ENCODE measurements around the gene KCNQ1.
A peak's percentile ranks its signal among the peaks of the same experiment; 100 is the strongest.

KCNQ1 gene

DNA sequence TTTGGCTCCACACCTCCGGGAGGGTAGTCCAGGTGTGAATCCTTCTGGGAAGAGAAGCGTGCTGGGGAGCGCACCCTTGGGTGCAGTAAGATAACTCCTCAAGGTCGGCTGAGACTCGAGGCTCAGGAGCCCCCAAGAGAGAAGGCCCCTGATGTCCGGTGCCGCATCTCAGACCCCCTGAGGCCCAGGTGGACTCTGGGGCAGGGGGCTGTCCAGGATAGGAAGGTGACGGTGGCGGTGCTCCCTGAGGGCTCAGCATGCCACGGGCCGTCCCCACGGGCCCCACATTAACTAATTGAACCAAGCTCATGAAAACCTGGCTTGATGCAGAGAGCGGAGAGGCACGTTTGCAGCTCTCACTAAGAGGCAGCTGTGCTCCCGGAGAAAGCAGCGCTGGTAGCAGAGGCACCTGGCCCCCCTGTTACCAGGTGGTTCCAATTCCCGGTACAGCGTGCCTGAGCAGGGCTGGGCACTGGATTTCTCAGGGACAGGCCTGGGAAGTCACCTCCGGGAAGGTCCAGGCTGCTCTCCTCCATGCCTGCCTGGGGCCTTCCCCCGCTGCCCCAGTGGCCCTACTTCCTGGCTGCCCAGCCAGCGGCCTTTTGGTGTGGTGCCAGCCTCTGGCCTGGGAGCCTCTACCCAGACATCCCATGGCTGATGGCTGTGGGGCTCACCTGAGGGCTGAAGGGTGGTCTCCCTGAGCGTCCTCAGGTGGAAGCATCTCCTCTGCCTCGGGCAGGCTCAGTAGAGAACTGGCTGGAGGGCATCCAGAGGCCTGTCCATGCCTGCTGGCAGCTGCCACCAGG is 1.1 kb downstream of the KCNQ1 start:
- DNase-seq: no peak

DNA sequence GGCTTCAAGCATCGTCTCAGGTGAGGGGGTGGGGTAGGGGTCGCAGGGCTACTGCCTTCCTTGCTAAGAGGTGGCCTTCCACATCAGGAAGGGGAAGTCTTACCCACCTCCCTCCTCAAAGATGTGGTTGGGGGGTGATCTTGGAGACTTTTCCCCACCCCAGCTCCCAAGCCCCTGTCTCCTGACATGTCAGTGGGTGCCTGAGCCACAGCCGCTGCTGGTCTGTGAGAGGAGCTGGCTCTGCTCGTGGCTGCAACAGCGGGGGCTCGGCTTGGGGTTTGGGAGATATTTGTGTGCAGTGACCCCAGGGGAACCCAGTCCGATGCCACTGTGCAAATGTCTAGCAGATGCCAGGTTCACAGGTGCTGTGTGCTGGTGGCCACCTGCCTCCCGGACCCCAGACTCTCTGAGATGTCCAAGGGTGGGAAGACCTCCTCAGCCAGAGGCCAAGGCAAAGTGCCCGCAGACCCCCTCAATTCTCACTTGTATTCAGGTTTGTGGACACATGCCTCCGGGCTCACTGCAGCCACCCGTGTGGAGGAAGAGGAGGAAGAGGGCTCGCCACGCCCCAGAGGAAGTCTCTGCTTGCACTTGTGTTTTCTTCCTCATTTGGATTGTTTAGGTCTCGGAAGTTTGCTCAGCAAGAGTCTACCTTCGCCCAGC is 1.9 kb downstream of the KCNQ1 start:
- peak; percentile 24 to 47 for DNase-seq

DNA sequence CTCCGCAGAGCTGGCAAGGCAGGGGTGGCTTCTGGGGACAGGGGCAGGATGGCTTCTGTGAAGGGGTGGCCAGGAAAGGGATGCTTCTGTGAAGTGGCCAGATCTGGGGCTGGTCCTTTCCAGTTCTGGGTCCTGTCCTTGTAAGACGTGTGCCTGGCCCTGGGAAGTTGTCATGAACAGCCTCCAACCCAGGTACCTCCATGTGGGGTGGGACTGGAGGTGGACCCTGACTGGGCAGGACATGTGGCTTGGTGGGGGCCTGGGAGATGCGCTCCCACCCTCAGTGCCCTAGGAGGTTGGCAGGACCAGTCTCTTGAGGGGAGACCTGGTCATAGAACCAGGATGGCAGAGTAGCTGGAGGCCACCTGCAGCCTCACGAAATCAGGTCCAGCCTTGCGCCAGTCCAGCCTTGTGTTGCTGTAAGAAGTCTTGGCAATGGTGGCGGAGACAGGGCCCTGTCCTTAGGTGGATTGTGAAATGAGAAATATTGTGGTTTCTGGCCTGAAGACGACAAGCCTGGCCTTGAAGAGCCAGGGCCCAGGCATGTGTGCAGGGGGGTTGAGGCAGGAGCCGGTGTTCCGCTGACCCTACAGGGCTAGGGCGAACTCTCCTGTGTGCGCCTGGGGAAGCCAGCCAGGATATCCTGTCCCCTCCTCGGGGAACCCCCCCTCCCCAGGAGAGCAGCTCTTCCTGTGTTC is 2.6 kb downstream of the KCNQ1 start:
- peak in 1 of 2 donors; percentile 16 for DNase-seq

DNA sequence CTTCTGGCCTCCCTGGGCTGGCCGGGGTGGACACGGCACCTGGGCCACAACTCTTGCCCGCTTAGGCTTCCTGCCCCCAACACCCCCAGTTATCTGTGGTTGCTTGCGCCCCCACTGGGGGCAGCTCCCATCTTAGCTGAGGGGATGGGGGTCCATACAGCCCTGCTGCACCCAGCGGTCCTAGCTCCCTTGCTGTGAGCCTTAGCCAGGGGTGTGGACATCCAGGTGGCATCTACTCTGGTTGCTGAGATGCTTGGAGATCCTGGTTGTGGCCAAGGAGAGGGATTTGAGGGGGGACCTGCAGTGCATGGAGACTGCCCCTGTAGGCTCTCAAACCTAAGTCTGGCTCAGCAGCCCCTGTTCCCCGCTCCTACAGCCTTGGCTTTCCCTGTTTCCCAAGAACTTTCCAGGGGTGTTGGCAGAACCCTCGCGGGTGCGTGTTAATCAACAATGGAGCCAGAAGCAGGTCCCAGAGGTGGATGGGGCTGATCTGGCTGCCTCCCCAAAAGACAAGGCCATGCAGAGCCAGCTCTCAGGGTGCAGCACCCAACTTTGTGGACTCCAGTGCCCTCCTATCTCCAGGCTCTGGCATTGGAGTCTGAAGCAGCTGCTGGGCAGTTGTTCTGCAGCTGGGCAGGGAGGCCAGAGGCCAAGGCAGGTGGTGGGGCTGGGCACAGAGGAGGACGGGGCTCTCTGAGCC is 3.3 kb downstream of the KCNQ1 start:
- no peak for DNase-seq

DNA sequence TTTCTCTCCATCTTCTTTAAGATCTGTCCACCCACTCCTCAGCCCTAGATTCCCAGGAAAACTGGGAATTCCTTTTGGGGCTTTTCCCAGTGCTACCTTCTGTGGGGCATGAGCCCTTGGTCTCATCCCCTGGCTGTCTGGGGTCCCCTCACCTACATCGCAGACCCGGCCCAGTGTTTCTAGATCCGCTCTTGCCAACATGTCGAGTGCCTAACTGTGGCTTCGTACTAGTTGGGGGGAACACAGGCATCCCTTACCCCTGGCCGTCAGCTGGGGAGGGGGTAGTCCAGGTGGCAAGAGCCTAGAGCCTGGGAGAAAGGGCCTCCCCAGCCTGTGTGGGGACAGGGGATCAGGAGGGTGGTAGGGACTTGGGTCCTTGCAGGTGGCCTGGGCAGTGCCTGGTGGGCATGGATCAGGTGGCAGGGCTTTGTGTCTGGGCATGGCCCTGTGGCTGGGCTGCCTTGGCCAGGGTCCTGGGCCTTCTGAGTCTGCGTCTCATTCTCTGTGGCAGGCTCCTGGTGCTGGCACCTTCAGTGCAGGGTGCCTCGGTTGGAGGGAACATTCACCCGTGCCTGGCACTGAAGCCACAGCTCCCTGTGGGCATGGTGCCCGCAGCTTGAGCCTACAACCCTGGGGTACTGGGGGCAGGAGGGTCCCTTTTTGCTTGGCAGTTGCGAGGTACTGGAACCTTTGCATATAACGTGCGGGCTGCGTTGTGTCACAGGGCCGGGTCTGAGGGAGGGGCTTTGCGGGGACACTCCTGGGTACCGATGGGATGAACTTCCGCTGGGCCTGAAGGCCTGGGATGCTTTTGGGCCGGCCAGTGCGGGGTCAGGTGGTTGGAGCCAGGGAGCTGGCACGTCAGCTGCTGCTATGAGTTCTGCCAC is 4.1 kb downstream of the KCNQ1 start:
- DNase-seq: no peak

DNA sequence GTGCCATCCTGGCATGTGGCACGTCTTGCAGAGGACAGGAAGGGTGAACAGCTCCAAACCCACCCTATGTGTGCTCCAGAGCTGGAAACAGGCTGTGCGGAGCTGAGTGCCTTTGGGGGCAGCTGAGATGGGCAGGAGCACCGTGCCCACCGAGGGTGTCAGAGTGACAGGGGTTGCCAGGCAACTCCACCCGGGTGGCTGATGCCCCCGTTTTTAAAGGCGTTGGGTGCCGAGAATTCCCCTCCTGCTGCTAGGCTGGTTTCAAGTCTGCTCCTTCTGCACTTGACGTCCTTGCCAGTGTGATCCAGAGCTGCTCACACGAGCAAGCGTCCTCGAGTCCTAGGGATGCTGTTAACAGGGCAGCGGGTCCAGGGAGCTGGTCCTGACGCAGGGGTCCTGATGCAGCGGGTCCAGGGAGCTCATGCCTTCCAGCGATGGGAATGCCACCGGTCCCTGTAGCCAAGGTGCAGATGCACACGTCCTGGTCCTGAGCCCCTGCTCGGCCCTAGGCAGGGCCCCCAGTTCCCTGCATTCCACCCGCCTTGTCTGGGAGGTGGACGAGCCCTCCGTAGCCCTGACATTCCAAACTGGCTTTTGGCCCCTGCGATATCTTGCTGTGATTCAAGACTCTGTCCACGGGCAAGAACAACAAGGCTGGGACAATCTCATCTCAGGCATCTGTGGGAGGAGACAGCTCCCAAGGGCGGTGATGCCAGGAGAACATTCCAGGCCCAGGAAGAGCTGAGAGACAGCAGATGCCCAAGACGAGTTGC is 4.9 kb downstream of the KCNQ1 start:
- DNase-seq: no peak

DNA sequence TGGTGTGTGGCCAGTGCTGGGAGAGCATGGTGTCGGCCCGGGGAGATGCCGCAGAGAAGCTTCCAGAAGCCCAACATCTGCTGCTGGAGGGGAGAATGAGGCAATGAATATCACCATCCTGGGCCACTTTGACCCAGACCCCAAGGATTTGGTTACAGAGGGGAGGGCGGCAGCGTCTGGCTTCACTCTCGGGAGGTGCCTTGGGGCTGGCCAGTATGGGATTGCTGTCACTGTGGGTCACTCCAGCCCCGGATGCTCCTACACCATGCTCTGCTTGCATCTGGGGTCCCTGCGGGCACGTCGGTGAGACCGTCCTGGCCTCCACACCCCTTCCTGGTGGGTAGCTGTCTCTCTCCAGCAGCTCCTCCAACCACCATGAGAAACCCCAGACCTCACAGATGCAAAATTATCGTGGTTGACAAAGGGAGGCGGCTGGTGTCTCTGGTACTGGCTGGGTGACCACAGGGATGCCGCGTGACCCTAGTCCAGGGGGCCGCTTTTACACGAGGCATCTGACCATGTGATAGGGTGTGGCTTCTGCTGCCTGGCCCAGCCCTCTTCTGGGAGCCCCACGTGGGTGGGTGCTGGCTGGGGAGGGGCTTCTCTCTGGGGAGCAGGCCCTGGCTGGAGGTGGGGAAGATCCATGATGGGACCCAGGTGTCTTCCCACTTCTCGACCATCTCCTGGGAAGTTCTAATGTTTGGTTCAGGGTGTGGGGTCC is 5.7 kb downstream of the KCNQ1 start:
- DNase-seq: no peak

DNA sequence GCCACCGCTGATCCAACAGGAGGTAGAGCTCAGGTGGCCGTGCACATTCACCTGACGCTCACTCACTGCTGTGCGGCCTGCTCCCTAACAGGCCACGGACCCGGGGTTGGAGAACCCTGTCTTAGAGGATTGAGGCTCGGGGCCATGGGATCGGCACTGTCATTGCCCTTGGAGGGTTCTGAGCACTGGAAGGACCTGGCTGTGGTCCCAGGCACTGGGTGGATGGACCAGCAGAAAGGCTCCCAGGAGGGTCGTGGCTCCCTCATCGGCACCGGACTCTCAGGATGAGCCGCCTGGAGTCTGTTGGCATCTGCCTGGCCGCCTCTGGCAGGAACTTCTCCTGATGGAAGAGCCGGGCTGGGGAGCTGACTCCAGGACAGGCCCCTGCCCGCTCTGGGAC is 6.5 kb downstream of the KCNQ1 start:
- DNase-seq: no peak

DNA sequence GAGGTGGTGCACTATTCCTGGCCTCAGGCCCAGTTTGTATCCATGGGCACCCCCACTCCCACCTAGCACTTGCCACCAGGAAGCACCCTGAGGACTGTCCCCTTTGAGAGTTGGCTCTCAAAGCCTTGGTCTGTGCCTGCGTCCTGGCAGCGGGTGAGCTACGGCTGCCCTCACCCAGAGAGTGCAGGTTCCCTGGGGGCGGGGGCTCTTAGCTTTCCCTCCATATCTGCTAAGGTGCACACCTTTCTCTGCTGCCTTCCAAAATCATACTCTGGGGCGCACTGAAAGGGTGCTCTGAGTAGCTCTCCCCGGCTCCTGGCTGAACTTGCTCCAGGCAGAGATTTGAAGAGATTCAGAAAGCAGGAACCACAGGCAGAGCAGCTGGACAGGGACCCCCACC is 7.1 kb downstream of the KCNQ1 start:
- DNase-seq: no peak

DNA sequence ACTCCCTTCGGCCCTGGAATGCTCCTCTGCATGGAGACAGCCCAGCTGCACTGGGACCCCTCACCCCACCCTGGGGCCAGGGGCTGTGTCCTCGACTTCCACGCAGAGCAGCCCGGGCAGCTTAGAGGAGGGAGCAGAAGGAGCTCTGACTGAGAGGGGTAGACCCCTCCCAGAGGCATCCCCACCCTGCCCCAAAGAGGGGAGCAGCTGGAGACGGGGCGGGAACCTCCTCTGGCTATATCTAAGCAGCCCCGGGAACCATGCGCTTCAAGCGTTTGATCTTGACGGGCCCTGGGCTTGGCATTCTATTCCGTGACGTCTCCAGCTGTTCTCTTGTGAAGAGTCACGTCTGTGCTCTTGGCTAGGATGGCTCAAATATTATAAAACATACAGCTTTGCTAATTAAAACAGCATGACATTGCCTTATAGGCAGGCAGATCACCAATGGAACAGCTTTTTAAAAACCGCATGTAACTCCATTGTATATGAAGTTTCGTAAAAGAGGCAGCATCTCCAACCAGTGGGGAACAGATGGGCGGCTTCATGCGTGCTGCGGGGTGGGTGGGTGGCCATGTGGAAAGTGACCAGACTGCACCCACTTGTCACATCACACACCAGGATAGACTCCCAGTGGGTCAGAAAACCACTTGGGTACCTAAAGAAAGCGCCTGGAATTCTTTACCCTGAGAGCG is 7.7 kb downstream of the KCNQ1 start:
- DNase-seq: no peak

DNA sequence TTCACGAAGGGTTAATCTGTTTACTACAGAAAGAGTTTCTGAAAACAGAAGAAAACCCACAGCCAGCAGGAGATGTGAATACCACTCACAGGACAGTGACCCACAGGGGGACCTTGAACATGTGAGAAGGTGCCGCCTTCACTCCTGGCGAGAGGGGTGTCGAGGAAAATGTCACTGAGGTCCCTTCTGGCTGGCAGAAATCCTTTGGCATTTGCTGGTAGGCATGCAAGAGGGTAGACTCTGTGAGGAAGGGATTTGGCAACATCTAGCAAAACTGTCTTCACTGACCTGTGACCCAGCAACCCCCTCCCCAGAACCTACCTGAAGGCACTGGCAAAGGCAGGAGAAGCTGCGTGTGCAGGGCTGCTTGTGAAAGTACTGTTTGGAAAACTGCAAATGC is 8.6 kb downstream of the KCNQ1 start:
- DNase-seq: no peak

DNA sequence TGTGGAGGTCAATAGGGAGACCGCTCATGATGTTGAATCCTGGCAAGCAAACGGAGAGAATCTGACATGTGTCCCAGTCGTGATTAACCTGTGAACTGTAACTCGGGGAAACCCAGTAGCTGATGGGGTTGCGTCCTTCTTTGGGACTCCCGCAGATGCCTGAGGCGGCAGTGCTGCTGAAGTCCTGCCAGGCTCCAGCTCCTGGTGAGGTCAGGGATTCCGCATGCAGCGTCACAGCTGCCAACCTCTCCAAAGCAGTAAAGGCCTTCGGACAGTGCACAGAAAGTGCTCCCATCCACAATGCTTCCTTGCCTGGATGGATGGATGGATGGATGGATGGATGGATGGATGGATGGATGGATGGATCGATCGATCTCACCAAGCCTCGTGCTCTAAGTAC is 13.5 kb downstream of the KCNQ1 start:
- DNase-seq: no peak

DNA sequence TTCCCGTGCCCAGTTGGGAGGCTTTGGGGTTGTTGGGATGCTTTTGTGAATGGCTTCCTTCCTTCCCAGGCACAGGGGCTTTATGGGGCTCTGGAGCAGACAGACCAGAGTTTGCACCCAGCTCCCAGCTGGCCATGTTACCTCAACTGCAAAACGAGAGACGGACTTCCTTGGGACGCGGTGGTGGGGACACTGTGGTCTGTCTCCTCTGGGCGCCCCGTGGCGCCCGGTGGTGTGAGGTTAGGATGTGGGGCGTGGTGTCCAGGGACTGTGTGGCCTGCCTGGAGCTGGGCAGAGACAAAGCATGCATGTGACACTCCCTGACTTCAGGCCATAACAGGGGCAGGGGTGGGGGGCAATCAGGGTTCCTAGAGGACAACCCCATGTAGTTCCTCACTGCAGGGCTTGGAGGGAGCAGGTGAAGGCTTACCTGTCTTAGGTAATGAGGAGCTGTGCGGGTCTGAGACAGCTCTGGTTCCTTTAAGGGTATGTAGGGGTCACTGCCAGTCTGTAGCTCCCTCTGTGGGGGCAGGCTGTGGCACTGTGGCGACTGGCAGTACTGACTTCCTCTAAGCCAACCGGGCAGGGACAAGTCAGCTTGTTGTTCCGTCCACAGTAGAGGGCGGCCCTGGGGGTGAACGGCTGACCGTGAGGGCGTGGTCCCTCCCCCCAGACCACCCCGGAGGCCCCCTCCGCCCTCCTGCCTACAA is 14.4 kb downstream of the KCNQ1 start:
- no peak for DNase-seq

DNA sequence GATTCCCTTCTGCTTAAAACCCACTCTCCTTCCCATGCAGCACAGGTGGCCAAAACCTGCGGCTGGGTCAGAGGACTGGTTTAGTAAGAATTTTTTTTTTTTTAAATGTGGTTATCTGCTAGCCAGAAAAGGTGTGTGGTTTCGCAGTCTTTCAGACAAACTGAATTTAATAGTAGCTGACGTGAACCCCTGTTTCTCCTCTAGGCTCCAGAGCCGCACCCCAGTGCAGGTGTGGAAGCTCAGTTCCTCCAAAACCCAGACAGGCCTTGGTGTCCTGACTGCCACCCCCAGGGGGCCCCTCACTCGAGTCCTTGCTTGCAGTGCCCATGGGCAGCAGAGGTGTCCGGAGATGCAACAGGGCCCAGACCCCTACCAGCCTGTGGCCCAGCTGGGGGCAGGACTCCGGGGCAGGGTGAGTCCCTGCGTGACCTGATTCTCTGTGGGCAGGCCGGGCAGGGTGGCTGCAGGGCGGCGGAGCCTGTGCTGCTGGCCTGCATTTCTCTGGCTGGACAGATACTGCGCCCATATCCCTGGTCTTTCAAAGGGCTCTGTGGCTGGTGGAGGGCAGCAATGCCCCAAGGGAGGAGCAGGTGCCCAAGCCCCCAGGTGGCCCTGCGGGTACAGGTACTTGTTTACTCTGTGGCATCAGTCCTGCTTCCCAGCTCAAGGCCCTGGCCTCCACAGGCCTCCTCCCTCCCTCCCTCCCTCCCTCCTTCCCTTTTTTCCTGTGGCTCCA is 15.2 kb downstream of the KCNQ1 start:
- DNase-seq: no peak

DNA sequence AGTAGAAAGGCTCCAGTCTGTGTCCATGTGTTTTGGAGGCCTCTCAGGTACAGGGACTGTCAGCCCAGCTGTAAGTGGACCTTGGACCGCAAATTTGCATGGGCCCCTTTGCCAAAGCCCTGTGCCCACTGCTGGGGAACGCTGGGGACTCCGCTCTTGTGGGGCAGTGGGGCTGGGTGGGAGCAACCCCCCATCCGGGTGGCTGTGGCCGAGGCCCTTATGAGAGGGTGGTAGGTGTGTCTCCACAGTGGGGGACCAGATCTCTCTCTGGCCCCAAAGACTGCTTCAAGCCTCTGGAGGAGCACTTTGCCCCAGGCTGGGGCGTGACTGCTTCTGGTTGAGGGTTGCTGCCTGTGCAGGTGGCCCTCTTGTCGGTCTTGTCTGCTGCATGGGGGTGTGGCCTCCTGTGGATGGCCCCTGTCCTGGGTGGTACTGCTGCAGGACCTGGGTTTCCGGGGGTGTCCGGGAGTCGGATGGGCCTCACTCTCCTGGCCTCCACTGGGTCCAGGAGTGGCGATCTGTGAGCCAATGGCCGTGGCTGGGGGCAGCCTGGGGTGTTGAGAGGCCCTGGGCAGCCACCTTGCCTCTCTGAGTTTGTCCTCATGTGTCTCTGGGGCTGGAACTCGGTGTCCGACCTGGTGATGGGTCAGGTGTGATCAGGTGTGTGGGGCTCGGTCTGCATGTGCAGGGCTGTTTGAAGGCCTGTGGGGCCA is 15.9 kb downstream of the KCNQ1 start:
- no peak for DNase-seq

DNA sequence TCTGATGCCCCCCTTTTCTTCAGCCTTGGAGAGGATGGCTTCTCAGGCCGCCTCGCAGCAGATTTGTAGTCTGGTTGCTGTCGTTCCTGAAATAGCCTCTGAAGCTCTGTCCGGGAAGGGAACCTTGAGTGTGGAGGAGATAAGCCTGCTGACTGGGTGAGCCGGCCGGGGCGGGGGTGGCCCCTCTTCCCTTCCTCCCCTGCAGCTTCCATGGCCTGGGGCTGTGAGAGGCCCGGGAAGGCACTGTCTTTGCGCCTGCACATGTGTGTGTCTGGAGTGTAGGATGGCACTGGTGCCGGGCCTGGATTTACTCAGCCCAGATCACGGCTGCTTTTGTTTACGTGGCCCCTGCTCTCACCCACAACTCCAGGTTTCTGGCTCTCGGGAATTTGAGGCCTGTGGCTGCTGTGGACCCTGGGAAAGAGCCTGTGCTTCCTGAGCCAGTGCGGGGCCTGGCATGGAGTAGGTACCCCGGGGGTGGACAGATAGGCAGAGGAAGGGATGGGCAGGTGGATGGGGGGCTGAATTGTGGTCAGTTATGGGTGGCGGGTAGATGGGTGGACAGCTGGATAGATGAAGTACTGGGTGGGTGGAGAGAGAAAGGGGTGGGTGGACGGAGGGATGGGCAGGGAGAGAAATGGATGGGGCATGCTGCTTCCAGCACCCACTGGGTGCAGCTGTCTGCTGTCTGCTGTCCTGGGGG is 16.6 kb downstream of the KCNQ1 start:
- DNase-seq: no peak

DNA sequence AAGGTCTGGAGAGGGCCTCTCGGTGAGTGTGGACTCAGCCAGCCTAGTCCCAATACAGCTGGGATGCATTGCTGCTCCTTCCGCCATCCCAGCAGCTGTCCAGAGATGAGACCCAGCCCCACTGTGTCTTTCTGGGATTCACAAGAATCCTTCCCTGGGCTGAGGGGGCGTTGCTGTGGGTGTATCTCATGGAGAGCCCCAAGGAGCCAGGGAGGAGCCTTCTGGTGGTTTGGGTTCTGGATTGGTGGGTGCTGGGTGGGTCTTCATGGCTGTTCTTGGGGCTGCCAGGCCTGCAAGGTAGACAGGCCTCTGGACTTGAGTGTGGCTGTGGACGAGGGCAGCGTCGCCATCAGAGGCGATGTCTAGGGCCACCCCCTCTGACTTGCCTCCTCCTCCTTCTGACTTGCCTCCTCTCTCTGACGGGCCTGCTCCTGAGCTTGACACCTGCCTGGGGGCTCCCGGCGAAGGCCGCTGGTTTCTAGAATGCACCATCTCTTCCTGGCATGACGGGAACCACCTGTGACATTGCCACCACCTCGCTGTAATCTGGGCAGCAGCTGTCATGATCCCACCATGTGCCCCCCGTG is 17.2 kb downstream of the KCNQ1 start:
- no peak for DNase-seq

Measured in inflammatory macrophage treated with lipopolysaccharide for 1 hour (primary cell).